ENCODE results near the gene KDM1A. TPM values are rescaled to one million over a fixed set of nuclear protein-coding genes. Genes with fewer than 3 reads are reported as not detected.

KDM1A gene
- polyA plus RNA-seq, 1 experiment: 91.8 TPM

DNA sequence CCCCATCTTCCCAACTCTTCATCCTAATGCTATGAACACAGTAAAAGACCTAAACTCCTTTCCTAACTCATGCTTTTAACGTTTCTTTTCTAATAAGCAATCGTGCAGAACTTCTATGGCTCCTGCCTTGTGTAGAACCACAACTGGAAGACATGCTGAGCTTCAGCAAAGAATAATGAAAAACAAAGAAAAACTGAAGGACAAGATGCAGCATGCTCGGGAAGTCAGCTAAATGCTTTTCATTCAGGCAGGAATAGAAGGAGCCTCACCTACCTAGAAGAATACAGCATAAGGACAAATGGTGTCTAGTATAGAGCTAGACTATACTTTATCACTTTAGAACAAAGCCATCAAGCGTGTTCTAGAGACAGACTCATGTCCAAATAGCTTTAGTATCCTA is 103.5 kb downstream of the KDM1A start:
- CTCF ChIA-PET: interaction anchor here (1.4 to 2.4 kb wide), 2 partner anchors 8 to 24 kb away, joined by 3 to 7 read pairs; no protein-coding TSS in a partner anchor
- POLR2A ChIA-PET: interaction anchor here (0.6 to 0.9 kb wide), 3 partner anchors 11 to 110 kb away, joined by 3 to 7 read pairs (median 3); no protein-coding TSS in a partner anchor
- H3K27me3 ChIP-seq (ENCODE audit: control insufficient read depth, insufficient read depth, low read length): no peaks in the 10 kb centered on the region
- H3K9me3 ChIP-seq (ENCODE audit: control insufficient read depth, insufficient read depth, low read length): no peaks in the 10 kb centered on the region
- H3K27ac ChIP-seq (ENCODE audit: low read depth, low read length): no peak overlapping the region
- H3K4me3 ChIP-seq (ENCODE audit: low read depth, low read length): no peak overlapping the region; the same call in 1 of the 2 replicates
- TF ChIP-seq, protein P1, sequence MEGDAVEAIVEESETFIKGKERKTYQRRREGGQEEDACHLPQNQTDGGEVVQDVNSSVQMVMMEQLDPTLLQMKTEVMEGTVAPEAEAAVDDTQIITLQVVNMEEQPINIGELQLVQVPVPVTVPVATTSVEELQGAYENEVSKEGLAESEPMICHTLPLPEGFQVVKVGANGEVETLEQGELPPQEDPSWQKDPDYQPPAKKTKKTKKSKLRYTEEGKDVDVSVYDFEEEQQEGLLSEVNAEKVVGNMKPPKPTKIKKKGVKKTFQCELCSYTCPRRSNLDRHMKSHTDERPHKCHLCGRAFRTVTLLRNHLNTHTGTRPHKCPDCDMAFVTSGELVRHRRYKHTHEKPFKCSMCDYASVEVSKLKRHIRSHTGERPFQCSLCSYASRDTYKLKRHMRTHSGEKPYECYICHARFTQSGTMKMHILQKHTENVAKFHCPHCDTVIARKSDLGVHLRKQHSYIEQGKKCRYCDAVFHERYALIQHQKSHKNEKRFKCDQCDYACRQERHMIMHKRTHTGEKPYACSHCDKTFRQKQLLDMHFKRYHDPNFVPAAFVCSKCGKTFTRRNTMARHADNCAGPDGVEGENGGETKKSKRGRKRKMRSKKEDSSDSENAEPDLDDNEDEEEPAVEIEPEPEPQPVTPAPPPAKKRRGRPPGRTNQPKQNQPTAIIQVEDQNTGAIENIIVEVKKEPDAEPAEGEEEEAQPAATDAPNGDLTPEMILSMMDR (IDR thresholded peaks at IDR 0.05; ENCODE audit: low read depth, low read length): no peak
- DNase-seq (ENCODE audit: low read depth, low spot score): no peak

DNA sequence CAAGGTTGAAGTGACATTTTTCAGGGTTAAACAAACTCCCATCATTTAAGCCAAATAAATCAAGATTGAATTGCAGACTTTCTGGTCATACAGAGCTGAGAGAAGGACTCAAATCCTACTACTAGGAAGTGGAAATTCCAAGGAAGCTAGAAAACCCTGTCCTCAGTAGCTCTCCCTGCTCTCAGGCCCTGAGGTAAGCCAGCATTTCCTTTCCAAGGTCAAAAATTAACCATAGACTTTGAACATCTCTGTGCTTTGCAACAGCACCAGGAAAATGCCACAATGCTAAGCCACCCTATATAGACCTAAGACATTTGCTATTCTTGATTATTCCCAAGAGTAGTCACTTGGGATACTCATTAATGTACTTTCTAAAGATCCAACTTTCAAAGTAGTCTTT is 104.3 kb downstream of the KDM1A start:
- H3K27me3 ChIP-seq (ENCODE audit: control insufficient read depth, insufficient read depth, low read length): no peaks in the 10 kb centered on the region
- POLR2A ChIA-PET: interaction anchor here (0.7 kb wide), 2 partner anchors 117 to 134 kb away, joined by 4 to 5 read pairs; no protein-coding TSS in a partner anchor
- H3K9me3 ChIP-seq (ENCODE audit: control insufficient read depth, insufficient read depth, low read length): no peaks in the 10 kb centered on the region
- TF ChIP-seq, protein P1 (IDR thresholded peaks at IDR 0.05; ENCODE audit: low read depth, low read length): no peak
- H3K27ac ChIP-seq (ENCODE audit: low read depth, low read length): no peak overlapping the region
- no peak overlapping the region for H3K4me3 ChIP-seq (ENCODE audit: low read depth, low read length)
- CTCF ChIA-PET: interaction anchor here (0.7 to 2.4 kb wide), 3 partner anchors 9 to 25 kb away, joined by 3 to 7 read pairs (median 3); no protein-coding TSS in a partner anchor
- no peak for DNase-seq (ENCODE audit: low read depth, low spot score)

DNA sequence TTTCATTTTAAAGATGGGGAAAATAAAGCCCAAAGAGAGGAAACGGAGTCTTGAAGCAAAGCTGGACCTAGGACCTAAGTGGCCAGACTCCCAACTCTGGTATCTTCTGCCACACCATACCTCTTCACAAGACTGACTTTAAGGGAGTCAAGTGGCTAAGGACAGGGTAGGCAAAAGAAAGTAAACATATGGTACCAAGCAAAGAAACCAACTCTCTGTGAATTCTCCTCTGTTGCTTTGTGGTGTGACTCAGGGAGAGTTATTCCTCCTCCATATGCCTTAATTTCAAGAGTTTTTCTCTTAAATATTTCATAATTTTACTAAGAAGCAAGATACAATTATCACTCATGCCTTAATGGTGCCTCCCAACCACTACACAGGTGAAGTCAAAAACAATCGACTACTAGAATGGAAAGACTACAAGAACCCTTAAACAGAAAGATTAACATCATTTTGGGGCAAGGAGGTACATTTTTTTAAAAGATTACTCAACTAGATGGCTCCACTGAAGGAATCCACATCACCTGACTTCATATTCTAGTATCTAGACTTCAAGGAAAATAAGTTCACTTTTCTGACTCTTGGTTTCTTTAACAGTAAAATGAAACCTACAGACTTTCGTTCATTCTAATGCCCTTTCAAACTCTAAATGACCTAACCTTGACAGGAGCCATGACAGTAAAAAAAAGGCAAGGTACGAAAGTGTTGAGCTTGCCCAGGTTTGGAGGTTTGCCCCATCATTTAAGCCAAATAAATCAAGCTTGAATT is 105.2 kb downstream of the KDM1A start:
- POLR2A ChIA-PET: no interaction called here
- CTCF ChIA-PET: interaction anchor here (1.0 kb wide), 1 partner anchor 60 kb away, joined by 3 read pairs; no protein-coding TSS in a partner anchor
- Histone ChIP-seq H3K9me3 (ENCODE audit: control insufficient read depth, insufficient read depth, low read length) (no peaks in the 10 kb centered on the region), H3K27ac (ENCODE audit: low read depth, low read length) (no peak overlapping the region), H3K4me3 (ENCODE audit: low read depth, low read length) (no peak overlapping the region), H3K27me3 (ENCODE audit: control insufficient read depth, insufficient read depth, low read length) (no peaks in the 10 kb centered on the region)
- TF ChIP-seq, protein P1 (IDR thresholded peaks at IDR 0.05; ENCODE audit: low read depth, low read length): no peak
- DNase-seq (ENCODE audit: low read depth, low spot score): no peak

DNA sequence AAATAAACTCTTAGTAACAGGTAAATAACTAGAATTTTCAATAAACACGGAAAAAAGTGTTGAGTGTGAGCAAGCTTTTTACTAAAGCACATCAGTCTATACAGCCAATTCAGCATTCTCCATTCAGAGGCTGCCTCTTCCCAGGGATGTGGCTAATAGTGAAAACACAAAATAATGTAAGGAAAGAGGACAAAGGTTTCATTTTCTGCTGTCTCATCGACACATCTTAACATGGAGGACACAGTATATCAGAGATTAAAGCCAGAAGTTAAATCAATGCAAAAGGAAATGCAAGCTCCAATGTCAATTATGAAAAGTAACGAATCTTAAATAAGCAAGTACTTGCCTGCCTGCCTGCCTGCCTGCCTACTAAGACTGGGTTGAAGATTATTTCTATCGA is 106.2 kb downstream of the KDM1A start:
- ChIA-PET POLR2A (no interaction called here), CTCF (interaction anchor here (0.7 to 1.0 kb wide), 2 partner anchors 27 to 59 kb away, joined by 3 read pairs; no protein-coding TSS in a partner anchor)
- Histone ChIP-seq H3K4me3 (ENCODE audit: low read depth, low read length) (no peak overlapping the region), H3K27ac (ENCODE audit: low read depth, low read length) (no peak overlapping the region), H3K9me3 (ENCODE audit: control insufficient read depth, insufficient read depth, low read length) (no peaks in the 10 kb centered on the region), H3K27me3 (ENCODE audit: control insufficient read depth, insufficient read depth, low read length) (no peaks in the 10 kb centered on the region)
- no peak for DNase-seq (ENCODE audit: low read depth, low spot score)
- TF ChIP-seq, protein P1 (IDR thresholded peaks at IDR 0.05; ENCODE audit: low read depth, low read length): no peak

DNA sequence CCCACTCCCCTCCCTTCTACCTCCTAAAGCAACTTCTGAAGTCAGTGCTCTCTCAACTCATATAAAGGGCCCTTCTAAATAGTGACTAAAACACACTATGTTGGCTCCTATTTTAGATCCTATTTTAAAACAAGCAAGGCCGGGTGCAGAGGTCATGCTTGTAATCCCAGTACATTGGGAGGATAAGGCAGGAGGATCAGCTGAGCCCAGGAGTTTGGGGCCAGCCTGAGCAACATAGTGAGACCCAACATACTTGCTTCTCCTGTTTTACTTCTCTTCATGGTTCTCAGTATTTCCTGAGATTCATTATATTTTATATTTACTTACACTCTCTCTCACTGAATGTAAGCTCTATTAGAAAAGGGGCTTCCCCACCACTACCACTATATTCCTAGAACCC is 106.9 kb downstream of the KDM1A start:
- Histone ChIP-seq H3K27me3 (ENCODE audit: control insufficient read depth, insufficient read depth, low read length) (no peaks in the 10 kb centered on the region), H3K4me3 (ENCODE audit: low read depth, low read length) (no peak overlapping the region), H3K9me3 (ENCODE audit: control insufficient read depth, insufficient read depth, low read length) (no peaks in the 10 kb centered on the region), H3K27ac (ENCODE audit: low read depth, low read length) (no peak overlapping the region)
- DNase-seq (ENCODE audit: low read depth, low spot score): no peak
- CTCF ChIA-PET: interaction anchor here (2.3 kb wide), 1 partner anchor 28 kb away, joined by 8 read pairs; no protein-coding TSS in a partner anchor
- POLR2A ChIA-PET: interaction anchor here (1.0 kb wide), 2 partner anchors 26 to 41 kb away, joined by 3 read pairs; no protein-coding TSS in a partner anchor
- TF ChIP-seq, protein P1 (IDR thresholded peaks at IDR 0.05; ENCODE audit: low read depth, low read length): no peak

Data from AG04450 (cell line).